GM18505 (cell line): ENCODE measurements around the gene CALR.
A peak's percentile ranks its signal among the peaks of the same experiment; 100 is the strongest.
"Not testable (repeated sequence)": the region's sequence is repeated elsewhere in the genome, so short reads cannot be mapped to it uniquely, and the experiment has no call there.

Source experiments
- ATAC-seq: cut with Tn5 transposase; IDR thresholded peaks from one replicate; pipeline ENCODE4 v1.9.1; 2021; ENCODE audit not compliant: unreplicated experiment
- POLR2A ChIP-seq: IDR thresholded peaks from 4 replicates; pipeline ENCODE4 v1.6.1; 2011; ENCODE audit warnings: borderline replicate concordance; ENCODE audit not compliant: insufficient read depth, insufficient read length; ENCODE audit errors: extremely low read depth

The CALR gene

DNA sequence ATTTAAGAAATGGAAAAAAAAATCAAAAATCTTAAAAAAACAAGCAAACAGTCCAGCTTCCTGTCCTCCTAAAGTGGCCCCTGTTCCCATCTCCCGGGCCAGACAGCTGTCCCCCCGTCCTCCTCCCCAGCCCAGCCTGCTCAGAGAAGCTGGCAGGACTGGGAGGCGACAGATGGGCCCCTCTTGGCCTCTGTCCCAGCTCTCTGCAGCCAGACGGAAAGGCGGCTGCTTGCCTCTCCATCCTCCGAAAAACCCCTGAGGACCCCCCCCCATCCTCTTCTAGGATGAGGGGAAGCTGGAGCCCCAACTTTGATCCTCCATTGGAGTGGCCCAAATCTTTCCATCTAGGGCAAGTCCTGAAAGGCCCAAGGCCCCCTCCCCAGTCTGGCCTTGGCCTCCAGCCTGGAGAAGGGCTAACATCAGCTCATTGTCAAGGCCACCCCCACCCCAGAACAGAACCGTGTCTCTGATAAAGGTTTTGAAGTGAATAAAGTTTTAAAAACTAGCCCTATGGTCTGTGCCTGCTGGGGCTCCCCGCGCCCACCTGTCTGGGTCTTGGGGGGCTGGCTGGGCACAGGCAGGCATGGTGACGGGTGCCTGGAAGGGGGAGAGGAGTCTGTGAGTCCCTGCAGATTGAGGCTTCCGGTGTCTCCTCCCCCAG, 14.9 kb downstream of the CALR start:
- peak; percentile 16 for TF ChIP-seq POLR2A
- ATAC-seq: no peak

DNA sequence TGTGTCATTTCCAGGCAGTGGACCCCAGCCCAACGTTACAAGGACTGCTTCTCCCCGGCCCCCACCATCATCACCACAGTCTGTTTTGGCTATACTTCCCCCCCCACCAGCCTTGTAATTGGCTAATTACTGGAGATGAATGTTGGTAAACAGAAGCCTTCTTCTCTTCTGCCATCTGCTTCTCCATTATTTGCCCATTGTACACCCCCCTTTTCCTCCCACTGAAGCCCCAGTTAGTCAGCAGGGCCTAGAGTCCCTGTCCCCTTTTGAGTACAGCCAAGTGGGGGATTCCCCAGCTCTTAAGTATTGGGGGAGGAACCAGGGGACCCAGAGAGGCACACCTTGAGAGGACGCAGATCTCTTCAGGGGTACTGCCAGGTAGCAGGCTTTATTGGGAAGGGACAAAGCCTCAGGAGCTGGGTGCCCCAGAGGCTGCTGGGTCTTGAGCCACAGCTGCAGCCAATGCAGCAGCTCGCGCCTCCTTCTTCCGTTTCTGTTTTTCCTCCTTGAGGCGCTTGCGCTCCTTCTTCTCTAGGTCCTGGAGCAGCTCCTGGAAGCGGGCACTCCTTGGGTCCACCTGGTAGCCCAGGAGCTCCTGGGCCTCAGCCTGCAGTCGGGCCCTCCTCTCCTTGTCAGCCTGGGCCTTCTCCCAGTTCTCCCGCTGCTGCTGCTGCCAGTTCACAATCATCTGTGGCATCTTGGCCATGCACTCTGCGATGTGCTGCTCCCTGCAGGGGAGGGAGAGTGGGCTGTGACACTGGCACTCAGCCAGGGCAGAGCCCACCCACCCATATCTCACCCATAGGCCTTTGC, 15.6 kb downstream of the CALR start:
- no peak for ATAC-seq
- no peak for TF ChIP-seq POLR2A

DNA sequence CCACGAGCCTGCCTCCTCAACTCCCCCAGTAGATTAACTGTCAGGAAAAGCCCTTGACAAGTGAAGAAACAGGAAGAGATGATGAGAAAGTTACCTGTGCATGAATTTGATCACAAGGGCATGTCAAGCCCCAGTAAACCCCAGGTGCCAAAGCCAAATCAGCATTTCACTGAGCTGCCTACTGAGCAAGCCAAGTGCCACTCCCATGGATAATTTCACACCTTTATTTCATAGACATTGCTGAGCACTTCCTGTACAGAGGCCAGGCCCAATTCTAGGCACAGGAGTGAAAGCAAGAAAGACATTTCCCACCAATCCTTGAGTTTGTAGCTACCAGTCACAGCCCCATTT, 16.2 kb downstream of the CALR start:
- no peak for ATAC-seq
- no peak for TF ChIP-seq POLR2A

DNA sequence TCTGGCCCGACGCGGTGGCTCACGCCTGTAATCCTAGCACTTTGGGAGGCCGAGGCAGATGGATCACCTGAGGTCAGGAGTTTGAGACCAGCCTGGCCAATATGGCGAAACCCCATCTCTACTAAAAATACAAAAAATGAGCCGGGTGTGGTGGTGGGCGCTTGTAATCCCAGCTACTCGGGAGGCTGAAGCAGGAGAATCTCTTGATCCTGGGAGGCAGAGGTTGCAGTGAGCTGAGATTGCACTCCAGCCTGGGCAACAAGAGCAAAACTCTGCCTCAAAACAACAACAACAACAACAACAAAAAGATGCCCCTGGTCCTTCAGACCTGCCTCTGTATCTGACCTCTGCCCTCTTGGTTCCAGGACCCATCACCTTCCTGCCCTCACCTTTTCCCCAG, 17.2 kb downstream of the CALR start:
- not testable (repeated sequence) for ATAC-seq

- ATAC-seq: no peak
- TF ChIP-seq POLR2A: no peak
These were observed 17.6 kb downstream of the CALR start for GRCh38 chr19:12955996-12956395.

DNA sequence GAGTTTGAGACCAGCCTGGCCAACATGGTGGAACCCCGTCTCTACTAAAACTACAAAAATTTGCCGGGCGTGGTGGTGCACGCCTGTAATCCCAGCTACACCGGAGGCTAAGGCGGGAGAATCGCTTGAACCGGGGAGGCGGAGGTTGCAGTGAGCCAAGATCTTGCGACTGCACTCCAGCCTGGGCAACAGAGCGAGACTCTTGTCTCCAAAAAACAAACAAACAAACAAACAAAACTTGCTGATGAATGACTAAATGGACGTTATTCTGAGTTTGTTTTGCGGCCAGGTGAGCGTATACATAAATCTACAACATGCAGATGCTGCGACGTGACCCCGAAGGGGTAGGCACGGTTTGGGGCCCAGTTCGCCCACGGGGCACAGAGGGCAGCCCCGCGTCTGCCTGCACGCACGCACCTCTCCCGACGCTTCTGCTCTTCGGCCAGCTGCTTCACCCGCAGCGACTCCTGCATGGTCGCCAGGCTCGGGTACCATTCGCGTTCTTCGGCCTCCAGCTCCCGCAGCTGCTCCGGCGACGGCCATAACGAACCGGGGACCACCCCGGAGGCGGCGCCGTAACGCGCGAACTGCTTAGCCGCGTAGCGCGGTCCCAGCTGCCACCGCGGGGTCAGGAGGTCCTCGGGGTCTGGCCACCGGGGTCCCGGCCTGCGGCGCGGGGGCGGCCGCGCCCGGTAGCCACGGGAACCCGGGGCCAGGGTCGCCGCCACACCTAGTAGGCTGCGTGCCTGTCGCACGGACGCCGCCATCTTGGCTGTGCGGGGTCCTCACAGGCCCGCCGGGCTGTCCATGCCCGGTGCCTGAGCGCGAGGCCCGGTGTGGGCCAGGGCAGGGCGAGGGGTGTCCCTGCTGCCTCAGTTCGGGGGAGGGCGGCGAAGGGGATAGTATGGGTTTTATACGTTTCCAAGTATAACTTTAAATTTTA, 18.3 kb downstream of the CALR start, which contains the start of gene GADD45GIP1:
TSS of gene GADD45GIP1 (minus strand) at position 778 of the 943 bp plus-strand sequence. CDS start at position 767, 11 bp downstream.
- ATAC-seq: no peak
- TF ChIP-seq POLR2A: peak; percentile 93

DNA sequence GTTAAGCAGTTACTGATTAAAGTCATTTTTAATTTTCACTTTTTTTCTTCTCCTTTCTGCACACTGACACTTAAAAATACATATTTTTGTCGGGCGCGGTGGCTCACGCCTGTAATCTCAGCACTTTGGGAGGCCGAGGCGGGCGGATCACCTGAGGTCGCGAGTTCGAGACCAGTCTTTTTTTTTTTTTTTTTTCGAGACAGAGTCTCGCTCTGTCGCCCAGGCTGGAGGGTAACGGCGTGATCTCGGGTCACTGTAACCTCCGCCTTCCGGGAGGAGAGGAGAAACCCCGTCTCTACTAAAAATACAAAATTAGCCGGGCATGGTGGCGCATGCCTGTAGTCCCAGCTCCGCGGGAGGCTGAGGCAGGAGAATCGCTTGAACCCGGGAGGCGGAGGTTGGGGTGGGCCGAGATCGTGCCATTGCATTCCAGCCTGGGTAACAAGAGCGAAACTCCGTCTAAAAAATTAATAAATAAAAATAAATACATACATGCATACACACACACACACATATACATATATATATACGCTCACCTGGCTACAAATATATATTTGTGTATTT, 19.1 kb downstream of the CALR start:
- ATAC-seq: not testable (repeated sequence)

GRCh38 chr19:12959481-12959880, 21.1 kb downstream of the CALR start:
- ATAC-seq: no peak
- TF ChIP-seq POLR2A: no peak

DNA sequence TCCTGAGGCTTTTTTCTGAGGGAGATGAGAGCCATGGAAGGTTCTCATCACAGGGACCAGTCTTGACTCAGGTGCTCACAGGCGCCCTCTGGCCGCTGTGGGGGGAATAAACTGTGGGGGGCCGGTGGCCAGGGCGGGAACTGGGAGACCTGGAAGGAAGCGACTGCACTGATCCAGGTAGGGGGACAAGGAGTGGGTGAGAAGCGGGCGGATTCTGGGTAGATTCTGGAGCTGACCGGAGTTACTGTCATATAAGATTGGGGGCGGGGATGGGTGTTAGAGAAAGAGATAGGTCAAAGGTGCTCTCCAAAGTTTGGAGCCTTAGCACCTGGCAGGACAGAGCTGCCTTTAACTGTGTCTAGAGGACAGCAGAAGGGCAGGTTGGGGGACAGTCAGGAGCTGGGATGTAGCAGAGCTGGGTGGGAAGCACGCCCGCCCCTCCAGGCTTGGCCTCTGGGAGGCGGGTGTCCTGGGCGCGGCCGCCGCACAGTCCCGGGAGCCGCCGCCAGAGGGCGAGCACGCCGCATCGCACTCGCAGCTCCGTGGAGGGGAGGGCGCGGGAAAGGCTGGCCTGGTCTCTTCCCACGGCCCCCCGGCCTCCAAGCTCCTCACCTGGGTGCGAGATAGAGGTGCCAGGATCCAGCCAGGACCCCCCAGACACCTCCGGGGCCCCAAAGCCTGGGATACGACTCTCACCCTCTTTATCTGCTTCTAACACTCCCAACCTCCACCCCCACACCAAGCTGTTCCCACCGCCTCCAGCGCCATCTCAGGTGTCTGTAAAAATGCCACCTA, 26.8 kb downstream of the CALR start:
- no peak for TF ChIP-seq POLR2A
- ATAC-seq: no peak

DNA sequence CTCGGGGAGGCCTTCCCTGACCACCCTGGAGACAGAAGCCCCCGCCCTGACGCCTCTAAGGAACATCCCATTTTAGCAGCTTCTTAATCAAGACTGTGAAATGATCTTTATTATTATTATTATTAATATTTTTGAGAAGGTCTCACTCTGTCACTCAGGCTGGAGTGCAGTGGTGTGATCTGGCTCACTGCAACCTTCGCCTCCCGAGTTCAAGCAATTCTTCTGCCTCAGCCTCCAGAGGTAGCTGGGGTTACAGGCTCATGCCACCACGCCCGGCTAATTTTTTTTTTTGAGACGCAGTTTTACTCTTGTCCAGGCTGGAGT, 27.4 kb downstream of the CALR start:
- no peak for TF ChIP-seq POLR2A
- no peak for ATAC-seq

DNA sequence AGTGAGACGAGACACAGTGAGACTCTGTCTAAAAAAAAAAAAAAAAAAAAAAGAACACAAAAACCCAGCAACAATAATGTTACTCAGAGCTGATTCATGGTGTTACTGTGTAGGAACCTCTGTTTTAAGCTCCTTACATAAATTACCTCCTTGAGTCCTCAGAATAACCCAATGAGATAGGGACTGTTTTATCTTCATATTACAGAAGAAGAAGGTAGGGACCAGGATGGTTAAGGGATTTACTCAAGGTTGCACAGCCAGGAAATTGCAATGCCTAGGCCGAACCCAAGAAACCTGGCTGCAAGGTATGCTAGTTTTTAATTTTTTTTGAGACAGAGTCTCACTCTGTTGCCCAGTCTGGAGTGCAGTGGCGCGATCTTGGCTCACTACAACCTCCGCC, 29.5 kb downstream of the CALR start:
- no peak for ATAC-seq
- no peak for TF ChIP-seq POLR2A

DNA sequence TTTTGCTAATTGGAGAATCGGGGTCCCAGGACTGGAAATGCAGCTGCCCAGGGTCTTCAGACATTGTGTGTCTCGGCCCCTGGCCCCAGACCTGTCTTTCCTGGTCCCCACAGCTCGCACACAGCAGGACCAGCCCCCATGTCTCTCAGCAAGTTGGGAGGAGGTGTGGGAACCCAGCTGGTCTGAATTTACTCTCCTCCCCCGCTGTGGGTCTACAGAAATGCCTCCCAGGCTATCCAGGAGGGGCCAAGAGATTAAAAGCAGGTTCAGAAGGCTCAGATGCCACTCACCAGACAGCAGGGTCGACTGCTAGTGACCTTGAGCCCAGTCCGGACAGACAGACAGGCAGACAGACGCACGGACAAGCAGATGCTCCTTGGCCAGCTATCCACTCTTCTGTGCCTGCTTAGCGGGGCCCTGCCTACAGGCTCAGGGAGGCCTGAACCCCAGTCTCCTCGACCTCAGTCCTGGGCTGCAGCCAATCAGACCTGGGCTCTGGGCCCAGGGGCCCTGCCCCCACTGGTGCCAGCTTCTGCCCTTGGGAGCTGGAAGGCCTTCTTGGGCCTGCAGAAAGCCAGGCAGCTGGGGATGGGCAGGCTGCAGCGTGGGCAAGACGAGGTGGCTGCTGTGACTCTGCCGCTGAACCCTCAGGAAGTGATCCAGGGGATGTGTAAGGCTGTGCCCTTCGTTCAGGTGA, 31.0 kb downstream of the CALR start, which contains the start of gene DAND5:
TSS of gene DAND5 (plus strand) at position 285 of the 697 bp plus-strand sequence. CDS start at position 370, 85 bp downstream.
- ATAC-seq: no peak
- no peak for TF ChIP-seq POLR2A
